K562 (cell line): ENCODE measurements around the gene C1RL. TPM values are rescaled to one million over a fixed set of nuclear protein-coding genes. Genes with fewer than 3 reads are reported as not detected.

ENCODE experiments used
- ATAC-seq: fragments of 200-7000 bp; cut with Tn5 transposase; 3 replicates; pipeline ENCODE4 v1.9.1; 2020; ENCODE audit warnings: moderate library complexity
- BruUV-seq: library from RNA; stranded (reverse); fragments of 400-500 nt; replicated peaks from 2 replicates; lab custom pipeline; 2021; lab: Mats Ljungman, UMichigan
- CTCF ChIA-PET: fragments of 300-600 bp; formaldehyde crosslinking; extraction: SDS; loops from one replicate; lab custom pipeline; 2021; ENCODE audit warnings: low intra/inter-chr PET ratio; lab: Yijun Ruan, JAX
- POLR2A ChIA-PET: fragments of 300-600, 350-650 bp; sonication (Branson Sonifier 250); formaldehyde crosslinking; extraction: SDS; loops from one replicate; lab custom pipeline; 2021; ENCODE audit warnings: antibody characterized with exemption, inconsistent platforms; lab: Yijun Ruan, JAX
- DNase-seq, 4 experiments: peaks; one replicate each; pipeline versions ENCODE4 v3.0.0 to v3.0.0-alpha.2; 2011 to 2018; ENCODE audit warnings: low spot score in 3 of 4, mixed read lengths in 3 of 4; ENCODE audit errors: extremely low read depth in 1 of 4
- FAIRE-seq: peaks from 2 replicates; lab custom pipeline; 2011; peaks lifted over from hg19 to GRCh38; lab: Jason Lieb, UNC
- H2AFZ ChIP-seq: 2 replicates; pipeline ENCODE4 v1.6.0; 2011; ENCODE audit warnings: low read depth, low read length, control low read depth, inconsistent platforms
- H3K27ac ChIP-seq: fragments of 200-600 bp; 3 replicates; pipeline ENCODE4 v1.8.0; 2011; ENCODE audit warnings: low read depth, mild to moderate bottlenecking, control low read depth, inconsistent platforms, low read length, moderate library complexity, mixed read lengths; ENCODE audit errors: extremely low read depth
- H3K27me3 ChIP-seq, 2 experiments: fragments of 300-600 bp in 1 of 2; 2 replicates in 1 of 2; 3 replicates in 1 of 2; pipeline versions ENCODE4 v1.6.0 to v1.8.0; 2011; ENCODE audit warnings: inconsistent platforms in 2 of 2, low read length in 2 of 2, mild to moderate bottlenecking in 1 of 2, mixed read lengths in 1 of 2, moderate library complexity in 1 of 2; ENCODE audit not compliant: control insufficient read depth in 2 of 2, insufficient read depth in 2 of 2
- H3K36me3 ChIP-seq: fragments of 300-600 bp; 3 replicates; pipeline ENCODE4 v1.8.0; 2011; ENCODE audit warnings: mild to moderate bottlenecking, low read length, inconsistent platforms; ENCODE audit not compliant: control insufficient read depth, insufficient read depth
- H3K4me1 ChIP-seq, 2 experiments: fragments of 200-600 bp in 1 of 2; replicated peaks in 1 of 2; 2 replicates in 1 of 2; 3 replicates in 1 of 2; pipeline versions ENCODE4 v1.5.1 to v1.8.0; 2011; ENCODE audit warnings: inconsistent platforms in 2 of 2, low read length in 2 of 2, mild to moderate bottlenecking in 1 of 2, mixed read lengths in 1 of 2, moderate library complexity in 1 of 2; ENCODE audit not compliant: control insufficient read depth in 2 of 2, insufficient read depth in 2 of 2
- H3K4me2 ChIP-seq: 2 replicates; pipeline ENCODE4 v1.6.1; 2011; ENCODE audit warnings: low read length, control low read depth, inconsistent platforms, mixed read lengths; ENCODE audit not compliant: insufficient read depth
- H3K4me3 ChIP-seq: fragments of 200-600 bp; sonication (generic), shearing (Covaris generic); 2 replicates; pipeline ENCODE4 v1.5.1; 2016; ENCODE audit warnings: control low read depth, inconsistent platforms
- H3K79me2 ChIP-seq: fragments of 200-600 bp; 3 replicates; pipeline ENCODE4 v1.8.0; 2011; ENCODE audit warnings: low read length, inconsistent platforms; ENCODE audit not compliant: control insufficient read depth, insufficient read depth
- H3K9ac ChIP-seq, 2 experiments: 2 replicates each; pipeline versions ENCODE4 v1.6.0 to v1.6.1; 2011; ENCODE audit warnings: low read depth in 2 of 2, low read length in 2 of 2, control low read depth in 1 of 2, inconsistent platforms in 1 of 2, mild to moderate bottlenecking in 1 of 2, mixed read lengths in 1 of 2; ENCODE audit not compliant: insufficient read depth in 1 of 2
- H3K9me1 ChIP-seq: one replicate; pipeline ENCODE4 v1.6.0; 2011; ENCODE audit warnings: inconsistent platforms, mild to moderate bottlenecking, low read length, moderate library complexity; ENCODE audit not compliant: control insufficient read depth, insufficient read depth
- H3K9me3 ChIP-seq: replicated peaks from 2 replicates; pipeline ENCODE4 v1.5.1; 2011; ENCODE audit warnings: low read depth, low read length, inconsistent platforms; ENCODE audit not compliant: control insufficient read depth, insufficient read depth
- H4K20me1 ChIP-seq: replicated peaks from 2 replicates; pipeline ENCODE4 v1.6.1; 2011; ENCODE audit warnings: low read length, inconsistent platforms, mixed read lengths; ENCODE audit not compliant: control insufficient read depth, insufficient read depth
- ARID2 ChIP-seq: fragments of 450-650 bp; IDR thresholded peaks from 2 replicates; pipeline ENCODE4 v1.6.1; 2017; ENCODE audit warnings: antibody characterized with exemption, mild to moderate bottlenecking
- BRD9 ChIP-seq: fragments of 450-650 bp; IDR thresholded peaks from 2 replicates; pipeline ENCODE4 v1.6.1; 2018; ENCODE audit warnings: low read depth; ENCODE audit not compliant: partially characterized antibody
- C11orf30 ChIP-seq: fragments of 450-650 bp; IDR thresholded peaks from 2 replicates; pipeline ENCODE4 v1.6.1; 2016; ENCODE audit warnings: low read depth, mild to moderate bottlenecking
- CEBPB ChIP-seq: fragments of 450-650 bp; IDR thresholded peaks from 2 replicates; pipeline ENCODE4 v1.6.1; 2016; ENCODE audit warnings: missing genetic modification characterization, missing compliant biosample characterization
- CTCF ChIP-seq, 3 experiments: IDR thresholded peaks in 2 of 3; conservative IDR thresholded peaks in 1 of 3; 2 replicates each; pipeline ENCODE4 v1.5.1; 2011 to 2012; ENCODE audit warnings: low read length in 3 of 3, mild to moderate bottlenecking in 3 of 3, control low read depth in 2 of 3, improper control_type of control experiment in 1 of 3, inconsistent platforms in 1 of 3, low read depth in 1 of 3, mixed read lengths in 1 of 3, moderate library complexity in 1 of 3; ENCODE audit not compliant: insufficient read depth in 2 of 3
- E4F1 ChIP-seq: fragments of 250-450 bp; sonication (Bioruptor Pico); IDR thresholded peaks from 2 replicates; pipeline ENCODE4 v1.5.0; 2021; ENCODE audit warnings: mild to moderate bottlenecking, borderline replicate concordance
- JUND ChIP-seq, 2 experiments: IDR thresholded peaks; 2 replicates in 1 of 2; 3 replicates in 1 of 2; pipeline ENCODE4 v1.6.1; 2011; ENCODE audit warnings: borderline replicate concordance in 2 of 2, low read depth in 2 of 2, low read length in 2 of 2, improper control_type of control experiment in 1 of 2, missing biosample characterization in 1 of 2, missing genetic modification characterization in 1 of 2, missing genetic modification reagents in 1 of 2
- MAFK ChIP-seq: IDR thresholded peaks from 2 replicates; pipeline ENCODE4 v1.6.1; 2011; ENCODE audit warnings: low read length, improper control_type of control experiment
- SAFB ChIP-seq: fragments of 200-400 bp; formaldehyde crosslinking; IDR thresholded peaks from 2 replicates; pipeline ENCODE4 v1.6.1; 2017; ENCODE audit warnings: low read depth, low read length, borderline replicate concordance
- SMAD3 ChIP-seq: fragments of 450-650 bp; formaldehyde crosslinking; conservative IDR thresholded peaks from 2 replicates; pipeline ENCODE4 v1.4.0; 2020; ENCODE audit warnings: mild to moderate bottlenecking
- SMARCA5 ChIP-seq: fragments of 450-650 bp; IDR thresholded peaks from 2 replicates; pipeline ENCODE4 v1.6.1; 2016
- SRF ChIP-seq, 2 experiments: fragments of 250-450, 450-650 bp in 1 of 2; sonication (Bioruptor Pico) in 1 of 2; sonication (generic) in 1 of 2; formaldehyde crosslinking; IDR thresholded peaks; 2 replicates each; pipeline versions ENCODE4 v1.5.0 to v1.5.1; 2020 to 2022; ENCODE audit warnings: mild to moderate bottlenecking in 1 of 2, missing genetic modification reagents in 1 of 2
- TCF7L2 ChIP-seq: fragments of 150-350 bp; IDR thresholded peaks from 2 replicates; pipeline ENCODE4 v1.6.1; 2016; ENCODE audit warnings: low read depth, mild to moderate bottlenecking, low read length, moderate library complexity
- ZNF282 ChIP-seq: sonication (generic); formaldehyde crosslinking; IDR thresholded peaks from 2 replicates; pipeline ENCODE4 v1.8.1; 2023; ENCODE audit warnings: missing genetic modification reagents
- ZNF41 ChIP-seq: fragments of 250-450 bp; sonication (Bioruptor Pico); conservative IDR thresholded peaks from 2 replicates; pipeline ENCODE4 v1.4.0; 2020; ENCODE audit warnings: mild to moderate bottlenecking
- WGBS: fragments of 100-300 bp; shearing (Covaris generic); methylation state at CpG from one replicate; pipeline ENCODE4 v1.1.6; 2016; ENCODE audit warnings: low coverage, mixed read lengths; ENCODE audit not compliant: insufficient coverage; ENCODE audit errors: missing lambda C conversion rate; 5-methylcytosine and 5-hydroxymethylcytosine counted together
- in situ Hi-C: fragments of 300-500 bp; cut with MboI; formaldehyde crosslinking; loops from 4 replicates; pipeline ENCODE4 v1.15.0; 2018; ENCODE audit warnings: inconsistent platforms, mixed read lengths
- intact Hi-C: fragments of 100-400 bp; cut with micrococcal nuclease; formaldehyde crosslinking; loops from 2 replicates; pipeline ENCODE4 v1.14.2; 2022
- polyA plus RNA-seq, 8 experiments: library from polyadenylated mRNA; depleted of rRNA in 4 of 8; stranded (reverse) in 5 of 8; unstranded in 3 of 8; fragments of >200 nt; fragmentation: Nextera tagmentation in 2 of 8; fragmentation: Illumina TruSeq in 1 of 8; extraction: Ambion mirVana in 2 of 8; extraction: Trizol in 1 of 8; gene quantifications; 2 replicates each; pipeline versions ENCODE4 v1.2.1 to v1.2.3, GENCODE V29; 2011 to 2014; ENCODE audit warnings: inconsistent platforms in 1 of 8, missing spikeins in 1 of 8
- total RNA-seq, 7 experiments: library from RNA; depleted of rRNA in 6 of 7; stranded (reverse); fragments of >200 nt in 6 of 7; fragmentation: Illumina TruSeq in 2 of 7; extraction: Trizol in 2 of 7; gene quantifications; 2 replicates each; pipeline versions ENCODE4 v1.2.1 to v1.2.3, GENCODE V29; 2011 to 2021; ENCODE audit warnings: low replicate concordance in 1 of 7

C1RL gene
- total and polyA plus RNA-seq, 9 of the 15 experiments (the other 6 are each of a cell fraction or from before 2014, with no cell fraction given): 1.4 to 10.7 (median 8.0) TPM

GRCh38 chr12:7060353-7060954 is 48.6 kb downstream of the C1RL start, which contains the start of gene C1S:
Gene C1S, plus strand, starts transcription at chr12:7060718. Its CDS starts 1,195 bp downstream, at chr12:7061913.
- no peaks in the 10 kb centered on the region for H3K9me3 ChIP-seq
- H3K4me3 ChIP-seq: no peak within 1 kb of the TSS
- H3K4me2 ChIP-seq: no peak within 1 kb of the TSS; the same call in 1 of the 2 replicates
- H3K36me3 ChIP-seq: no peaks in the 10 kb centered on the region
- H3K27ac ChIP-seq: no peak within 1 kb of the TSS
- no TSS peak for BruUV-seq
- H2AFZ ChIP-seq: peak within 1 kb of the TSS; percentile 42; the same call in 1 of the 2 replicates
- intact Hi-C loops: loop anchor here (1.0 to 2.0 kb wide), 3 partner anchors 32 to 128 kb away; partner anchors contain the start of gene C1R
- H4K20me1 ChIP-seq: no peaks in the 10 kb centered on the region
- H3K27me3 ChIP-seq: no peaks in the 10 kb centered on the region
- peak; percentile 88 for ATAC-seq
- CTCF ChIA-PET: interaction anchor here (0.6 to 2.1 kb wide), 8 partner anchors 32 to 127 kb away, joined by 3 to 25 read pairs (median 4); partner anchors contain the start of genes C1R and C1RL
- in situ Hi-C loops: no loop called here
- DNase-seq: peak; percentile 29 to 59 (median 43)
- no peaks in the 10 kb centered on the region for H3K9me1 ChIP-seq
- POLR2A ChIA-PET: interaction anchor here (0.8 kb wide), 1 partner anchor 9 kb away, joined by 3 read pairs; no protein-coding TSS in a partner anchor
- FAIRE-seq: peak; percentile 77
- H3K9ac ChIP-seq: peak within 1 kb of the TSS in 1 of 2 experiments; percentile 18; a peak in 1 of 4 replicates
- peaks cover 11 to 18% of the 10 kb centered on the region in 2 experiments; a peak in 3 of 5 replicates for H3K4me1 ChIP-seq
- no peaks in the 10 kb centered on the region for H3K79me2 ChIP-seq
- 19% methylated on average over 8 of the region's 10 CpGs for WGBS
- no peak for TF ChIP-seq SAFB
- no peak for TF ChIP-seq SRF (CRISPR knock-in tag; IDR thresholded peaks at IDR 0.05)
- no peak for TF ChIP-seq JUND (IDR thresholded peaks at IDR 0.05; ENCODE audit: borderline replicate concordance, low read depth, low read length)
- TF ChIP-seq JUND (tag; IDR thresholded peaks at IDR 0.05; ENCODE audit: borderline replicate concordance, low read depth, low read length): 0 out of 3 replicates have a peak, but pooled peaks have one; percentile 31
- no peak for TF ChIP-seq TCF7L2
- peak; percentile 57 for TF ChIP-seq C11orf30
- TF ChIP-seq ZNF282: no peak
- TF ChIP-seq CEBPB (tag): peak; percentile 38; the same call in 1 of the 2 replicates
- TF ChIP-seq ARID2: 0 out of 2 replicates have a peak, but pooled peaks have one; percentile 67
- no peak for TF ChIP-seq ZNF41 (CRISPR knock-in tag)
- peak; percentile 39 for TF ChIP-seq BRD9
- TF ChIP-seq CTCF (IDR thresholded peaks at IDR 0.05 in 2 of 3, conservative IDR thresholded peaks at IDR 0.05 in 1 of 3; ENCODE audit: insufficient read depth in 2 of 3, low read depth in 1 of 3, low read length in 3 of 3): peak; percentile 65 to 79 (median 68)
- no peak for TF ChIP-seq SMARCA5
- TF ChIP-seq E4F1: no peak
- peak; percentile 68 for TF ChIP-seq MAFK
- no peak for TF ChIP-seq SMAD3 (CRISPR knock-in tag)
